ENCODE results near the gene FSD1. TPM values are rescaled to one million over a fixed set of nuclear protein-coding genes. Genes with fewer than 3 reads are reported as not detected.
A peak's percentile ranks its signal among the peaks of the same experiment; 100 is the strongest.
"Not testable (repeated sequence)": the region's sequence is repeated elsewhere in the genome, so short reads cannot be mapped to it uniquely, and the experiment has no call there.

The FSD1 gene
- total RNA-seq, 1 donor from 2014 or later, result not detected

DNA sequence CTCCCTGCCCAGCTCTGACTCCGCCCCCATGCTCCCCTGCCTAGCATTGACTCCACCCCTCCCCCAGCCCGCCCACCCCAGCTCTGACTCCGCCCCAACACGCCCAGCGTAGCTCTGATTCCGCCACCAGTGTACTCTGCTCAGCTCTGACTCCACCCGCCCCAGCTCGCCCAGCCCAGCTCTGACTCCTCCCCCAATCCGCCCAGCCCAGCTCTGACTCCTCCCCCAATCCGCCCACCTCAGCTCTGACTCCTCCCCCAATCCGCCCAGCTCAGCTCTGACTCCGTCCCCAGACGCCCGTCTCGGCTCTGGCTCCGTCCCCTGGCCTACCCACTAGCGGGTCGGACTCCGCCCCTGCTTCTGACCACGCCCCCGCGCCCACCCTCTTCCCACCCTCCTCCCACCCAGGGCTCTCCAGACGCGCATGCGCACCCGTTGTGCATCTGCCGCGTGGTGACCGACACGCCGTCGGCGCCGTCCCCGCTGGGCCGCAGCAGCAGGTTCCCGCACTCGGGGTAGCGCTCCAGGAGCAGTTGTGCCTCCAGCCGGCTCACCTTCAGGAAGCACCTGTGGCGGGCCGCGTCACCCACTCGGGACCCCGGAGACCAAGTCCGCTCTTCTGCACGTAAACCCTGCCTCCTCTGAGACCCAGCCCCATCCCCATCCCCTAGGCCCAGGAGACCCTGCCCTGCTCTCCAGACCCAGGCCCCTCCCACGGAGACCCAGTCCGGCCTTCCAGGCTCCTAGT, 24.0 kb downstream of the FSD1 start:
- H3K27me3 ChIP-seq, result no peaks in the 10 kb centered on the region
- DNase-seq (ENCODE audit: low spot score in 2 of 2), result peak; percentile 74 to 94
- H3K36me3 ChIP-seq, result no peaks in the 10 kb centered on the region
- peak overlapping the region; percentile 50 to 66 for H3K4me3 ChIP-seq
- no peaks in the 10 kb centered on the region for H3K9me3 ChIP-seq
- H3K4me1 ChIP-seq, result peaks cover 6 to 8% of the 10 kb centered on the region in 2 donors
- TF ChIP-seq, protein P1, sequence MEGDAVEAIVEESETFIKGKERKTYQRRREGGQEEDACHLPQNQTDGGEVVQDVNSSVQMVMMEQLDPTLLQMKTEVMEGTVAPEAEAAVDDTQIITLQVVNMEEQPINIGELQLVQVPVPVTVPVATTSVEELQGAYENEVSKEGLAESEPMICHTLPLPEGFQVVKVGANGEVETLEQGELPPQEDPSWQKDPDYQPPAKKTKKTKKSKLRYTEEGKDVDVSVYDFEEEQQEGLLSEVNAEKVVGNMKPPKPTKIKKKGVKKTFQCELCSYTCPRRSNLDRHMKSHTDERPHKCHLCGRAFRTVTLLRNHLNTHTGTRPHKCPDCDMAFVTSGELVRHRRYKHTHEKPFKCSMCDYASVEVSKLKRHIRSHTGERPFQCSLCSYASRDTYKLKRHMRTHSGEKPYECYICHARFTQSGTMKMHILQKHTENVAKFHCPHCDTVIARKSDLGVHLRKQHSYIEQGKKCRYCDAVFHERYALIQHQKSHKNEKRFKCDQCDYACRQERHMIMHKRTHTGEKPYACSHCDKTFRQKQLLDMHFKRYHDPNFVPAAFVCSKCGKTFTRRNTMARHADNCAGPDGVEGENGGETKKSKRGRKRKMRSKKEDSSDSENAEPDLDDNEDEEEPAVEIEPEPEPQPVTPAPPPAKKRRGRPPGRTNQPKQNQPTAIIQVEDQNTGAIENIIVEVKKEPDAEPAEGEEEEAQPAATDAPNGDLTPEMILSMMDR (IDR thresholded peaks at IDR 0.05), result no peak
- intact Hi-C loops (cut with DNase I), result loop anchor here (1.0 kb wide), 2 partner anchors 15 to 74 kb away; partner anchors contain the start of genes CHAF1A and MPND
- H3K27ac ChIP-seq, result no peak overlapping the region

DNA sequence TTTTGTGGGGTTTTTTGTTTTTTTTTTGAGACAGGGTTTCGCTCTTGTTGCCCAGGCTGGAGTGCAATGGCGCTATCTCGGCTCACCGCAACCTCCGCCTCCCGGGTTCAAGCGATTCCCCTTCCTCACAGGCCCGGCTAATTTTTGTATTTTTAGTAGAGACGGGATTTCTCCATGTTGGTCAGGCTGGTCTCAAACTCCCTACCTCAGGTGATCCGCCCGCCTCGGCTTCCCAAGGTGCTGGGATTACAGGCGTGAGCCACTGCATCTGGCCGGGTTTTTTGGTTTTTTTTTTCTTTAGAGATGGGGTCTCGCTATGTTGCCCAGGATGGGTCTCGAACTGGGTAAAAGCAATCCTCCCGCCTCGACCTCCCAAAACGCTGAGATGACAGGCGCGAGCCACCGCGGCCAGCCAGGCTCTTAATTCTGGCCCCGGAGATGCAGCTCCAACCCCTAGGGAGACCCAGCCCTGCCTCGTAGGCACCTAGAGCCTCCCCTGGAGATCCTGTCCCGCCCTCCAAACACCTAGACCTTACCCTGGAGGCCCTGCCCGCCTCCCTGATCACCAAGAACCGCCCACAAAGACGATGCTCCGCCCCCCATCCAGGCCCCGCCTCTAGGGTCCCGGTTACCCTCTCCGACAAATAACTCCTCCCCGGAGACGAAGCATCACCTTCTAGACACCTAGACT, 24.7 kb downstream of the FSD1 start:
- H3K4me3 ChIP-seq, result peak overlapping the region; percentile 50 to 66
- H3K27me3 ChIP-seq, result not testable (repeated sequence)

DNA sequence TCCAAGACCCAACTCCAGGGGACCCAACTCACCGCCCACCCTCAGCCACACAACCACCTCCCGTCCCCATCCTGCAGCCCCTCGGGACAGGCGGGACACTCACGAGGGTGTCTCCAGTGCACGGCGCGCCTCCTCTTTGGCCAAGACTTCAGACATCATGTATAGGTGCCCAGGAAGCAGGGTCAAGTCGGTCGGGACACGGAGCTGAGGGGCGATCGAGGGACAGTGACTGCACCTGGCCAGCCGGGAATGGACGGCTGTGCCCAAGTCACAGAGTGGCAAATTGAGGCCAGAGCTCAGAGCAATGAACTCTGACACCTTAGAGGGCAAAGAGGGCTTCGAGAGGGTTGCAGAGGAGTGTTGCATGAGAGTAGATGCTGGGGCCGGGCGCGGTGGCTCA, 25.5 kb downstream of the FSD1 start:
- TF ChIP-seq, protein P1 (IDR thresholded peaks at IDR 0.05), result no peak
- H3K27ac ChIP-seq, result no peak overlapping the region
- no peaks in the 10 kb centered on the region for H3K9me3 ChIP-seq
- intact Hi-C loops (cut with DNase I), result no loop called here
- peaks cover 6 to 8% of the 10 kb centered on the region in 2 donors for H3K4me1 ChIP-seq
- no peak overlapping the region for H3K4me3 ChIP-seq
- H3K36me3 ChIP-seq, result no peaks in the 10 kb centered on the region
- no peaks in the 10 kb centered on the region for H3K27me3 ChIP-seq
- no peak for DNase-seq (ENCODE audit: low spot score in 2 of 2)

More for the DNA sequence above, 24.7 kb downstream of the FSD1 start:
- not testable (repeated sequence) for DNase-seq (ENCODE audit: low spot score in 2 of 2); H3K36me3 ChIP-seq; H3K27ac ChIP-seq; H3K4me1 ChIP-seq; H3K9me3 ChIP-seq
- intact Hi-C loops (cut with DNase I), result loop anchor here (1.0 kb wide), 2 partner anchors 14 to 73 kb away; partner anchors contain the start of genes CHAF1A and MPND

DNA sequence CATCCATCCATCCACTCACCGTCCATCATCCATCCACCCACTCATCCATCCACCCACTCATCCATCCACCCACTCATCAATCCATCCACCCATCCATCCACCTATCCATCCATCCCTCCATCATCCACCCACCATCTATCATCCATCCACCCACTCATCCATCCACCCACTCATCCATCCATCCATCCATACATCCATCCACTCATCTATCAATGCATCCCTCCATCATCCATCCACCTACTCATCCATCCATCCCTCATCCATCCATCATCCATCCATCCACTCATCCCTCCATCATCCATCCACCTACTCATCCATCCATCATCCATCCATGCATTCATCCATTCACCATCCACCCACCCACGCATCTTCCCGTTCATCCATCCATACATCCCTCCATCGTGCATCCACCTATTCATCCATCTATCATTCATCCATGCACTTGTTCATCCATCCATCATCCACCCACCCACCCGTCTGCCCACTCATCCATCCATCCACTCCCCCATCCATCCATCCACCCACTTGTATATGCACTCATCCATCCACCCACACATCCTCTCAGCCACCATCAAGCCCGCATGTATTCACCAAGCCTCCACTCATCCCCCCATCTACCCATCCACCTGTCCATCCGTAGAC, 30.7 kb downstream of the FSD1 start:
- DNase-seq (ENCODE audit: low spot score in 2 of 2), result no peak
- intact Hi-C loops (cut with DNase I), result no loop called here

DNA sequence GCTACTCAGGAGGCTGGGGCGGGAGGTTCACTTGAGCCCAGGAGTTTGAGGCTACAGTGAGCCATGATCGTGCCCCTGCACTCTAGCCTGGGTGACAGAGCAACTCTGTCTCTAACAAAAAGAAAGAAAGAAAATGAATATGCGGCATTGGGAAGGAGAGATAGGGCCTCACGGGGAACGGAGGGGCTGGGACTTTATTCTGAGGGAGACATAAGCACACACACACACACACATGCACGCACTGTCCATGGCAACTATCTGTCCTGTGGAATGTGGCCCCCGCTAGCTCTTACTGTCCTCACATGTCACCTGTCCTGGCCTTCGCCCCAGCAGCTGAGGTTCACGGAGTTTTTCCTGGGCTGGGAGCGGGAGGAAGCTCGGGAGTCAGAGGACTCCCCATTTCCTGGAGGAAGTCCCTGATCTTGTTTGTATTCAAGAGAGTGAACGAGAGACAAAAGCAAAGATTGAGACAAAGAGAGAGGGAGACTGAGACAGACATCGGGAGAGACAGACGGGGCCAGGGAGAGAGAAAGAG, 33.6 kb downstream of the FSD1 start:
- Histone ChIP-seq H3K4me1 (peaks cover 0 to 4% of the 10 kb centered on the region in 2 donors), H3K27ac (no peak overlapping the region)

More for the DNA sequence above, 30.7 kb downstream of the FSD1 start:
- Histone ChIP-seq H3K9me3 (no peaks in the 10 kb centered on the region), H3K4me1 (no peaks in the 10 kb centered on the region), H3K27ac (no peak overlapping the region), H3K36me3 (no peaks in the 10 kb centered on the region), H3K27me3 (no peaks in the 10 kb centered on the region), H3K4me3 (no peak overlapping the region)
- TF ChIP-seq, protein P1 (IDR thresholded peaks at IDR 0.05), result no peak

More for the DNA sequence above, 33.6 kb downstream of the FSD1 start:
- no peak for DNase-seq (ENCODE audit: low spot score in 2 of 2)
- intact Hi-C loops (cut with DNase I), result no loop called here
- TF ChIP-seq, protein P1 (IDR thresholded peaks at IDR 0.05), result no peak
- peak overlapping the region; percentile 42 to 51 for H3K4me3 ChIP-seq
- no peaks in the 10 kb centered on the region for H3K27me3 ChIP-seq
- H3K9me3 ChIP-seq, result no peaks in the 10 kb centered on the region
- no peaks in the 10 kb centered on the region for H3K36me3 ChIP-seq

All from ascending aorta (tissue), 2 donors.